Activated T-cell treated with anti-CD3 and anti-CD28 coated beads for 1 hour (primary cell): Measurements from ENCODE around the gene CASP8AP2.
A peak's percentile ranks its signal among the peaks of the same experiment; 100 is the strongest.
"Not testable (repeated sequence)": the region's sequence is repeated elsewhere in the genome, so short reads cannot be mapped to it uniquely, and the experiment has no call there.

Experiments used
- DNase-seq: peaks from one replicate; pipeline ENCODE4 v3.0.0-alpha.2; 2020; ENCODE audit warnings: low read depth

CASP8AP2 gene

DNA sequence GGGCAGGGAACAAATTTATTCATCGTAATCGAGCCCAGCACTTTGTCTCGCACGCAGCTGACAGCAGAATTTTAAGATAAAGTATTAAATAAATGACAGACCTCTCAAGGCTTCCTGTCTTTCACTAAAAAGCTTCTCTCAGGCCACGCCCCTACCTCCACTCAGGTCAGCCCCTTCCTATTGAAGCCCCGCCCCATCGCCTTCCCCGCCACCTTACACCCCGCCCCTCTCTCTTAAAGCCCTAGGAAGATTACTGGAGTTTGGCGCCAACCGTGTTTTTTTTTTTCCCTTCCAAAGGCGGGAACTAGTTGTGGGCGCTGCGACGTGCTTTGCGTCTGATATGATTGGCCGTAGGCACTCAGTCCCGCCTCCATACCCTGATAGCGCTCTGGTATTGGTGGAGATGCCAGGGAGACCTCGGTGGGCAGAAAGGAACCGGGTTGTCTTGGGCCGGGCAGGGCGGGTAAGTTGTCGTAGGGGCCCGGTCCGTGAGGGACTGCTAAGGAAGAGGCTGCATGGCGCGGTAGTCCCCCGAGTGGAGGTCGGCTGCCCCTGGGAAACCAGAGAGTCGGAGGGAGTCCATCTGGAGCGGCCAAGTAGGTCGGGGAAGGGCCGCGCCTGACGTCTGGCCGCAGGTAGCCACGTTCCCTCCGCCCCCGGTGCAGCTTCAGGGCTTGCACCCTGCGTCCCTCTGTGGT lies at the start of gene CASP8AP2:
Gene CASP8AP2 (plus strand): TSS at position 409 of the 698 bp plus-strand sequence.
- DNase-seq: peak; percentile 90

DNA sequence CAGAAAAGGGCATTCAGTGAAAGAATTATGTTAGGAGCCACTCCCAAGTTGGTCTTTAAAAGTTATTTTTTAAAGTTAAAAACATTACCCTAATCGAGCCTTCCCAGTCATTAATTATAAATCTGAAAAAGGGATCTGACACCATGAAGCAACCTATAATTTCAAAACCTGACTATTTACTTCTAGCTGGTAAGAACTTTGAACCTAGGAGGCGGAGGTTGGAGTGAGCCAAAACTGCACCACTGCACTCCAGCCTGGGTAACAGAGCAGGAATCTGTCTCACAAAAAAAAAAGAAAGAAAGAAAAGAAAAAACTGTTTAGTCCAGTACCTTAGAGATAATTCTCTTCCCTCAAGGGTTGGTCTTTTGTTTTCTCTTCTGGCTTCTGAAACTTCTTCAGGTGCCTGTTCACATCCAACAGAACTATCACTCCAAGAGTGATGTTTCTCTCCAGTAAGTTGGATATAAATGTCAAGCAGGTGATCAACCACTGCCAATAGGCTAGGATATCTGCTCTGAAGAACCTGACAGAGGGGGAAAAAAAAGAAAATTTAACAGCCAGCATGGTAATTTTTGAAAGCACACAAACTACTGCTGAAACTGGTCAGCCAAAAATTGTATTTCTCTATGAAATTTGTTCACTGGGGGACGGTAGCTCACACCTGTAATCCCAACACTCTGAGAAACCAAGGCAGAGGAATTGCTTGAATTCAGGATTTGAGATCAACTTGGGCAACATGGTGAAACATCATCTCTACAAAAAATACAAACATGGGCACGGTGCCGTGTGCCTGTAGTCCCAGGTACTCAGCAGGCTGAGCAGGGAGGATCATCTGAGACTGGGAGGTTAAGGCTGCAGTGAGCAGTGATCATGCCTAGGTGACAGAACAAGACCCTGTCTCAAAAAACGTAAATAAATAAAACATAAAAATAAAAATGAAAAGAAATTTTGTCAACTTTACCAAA lies 48.3 kb upstream of the CASP8AP2 start:
- DNase-seq: no peak

DNA sequence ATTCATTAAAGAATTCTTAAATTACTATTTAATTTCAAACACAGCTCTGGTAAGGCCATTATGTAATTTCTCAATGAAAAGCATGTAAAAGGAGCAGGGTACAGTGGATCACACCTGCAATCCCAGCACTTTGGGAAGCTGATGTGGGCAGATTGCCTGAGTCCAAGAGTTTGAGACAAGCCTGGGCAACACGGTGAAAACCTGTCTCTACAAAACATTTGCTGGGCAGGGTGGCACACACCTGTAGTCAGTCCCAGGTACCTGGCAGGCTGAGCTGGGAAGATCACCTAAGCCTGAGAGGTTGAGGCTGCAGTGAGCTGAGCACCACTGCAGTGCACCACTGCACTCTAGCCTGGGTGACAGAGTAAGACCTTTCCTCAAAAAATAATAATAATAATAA lies 47.5 kb upstream of the CASP8AP2 start:
- DNase-seq: no peak

DNA sequence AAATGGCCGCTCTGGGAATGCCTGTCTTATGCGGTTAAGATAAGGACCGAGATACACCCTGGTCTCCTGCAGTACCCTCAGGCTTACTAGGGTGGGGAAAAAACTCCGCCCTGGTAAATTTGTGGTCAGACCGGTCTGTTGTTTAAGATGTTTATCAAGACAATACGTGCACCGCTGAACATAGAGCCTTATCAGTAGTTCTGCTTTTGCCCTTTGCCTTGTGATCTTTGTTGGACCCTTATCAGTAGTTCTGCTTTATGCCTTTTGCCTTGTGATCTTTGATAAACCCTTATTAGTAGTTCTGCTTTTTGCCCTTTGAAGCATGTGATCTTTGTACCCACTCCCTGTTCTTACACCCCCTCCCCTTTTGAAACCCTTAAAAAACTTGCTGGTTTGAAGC lies 46.4 kb upstream of the CASP8AP2 start:
- not testable (repeated sequence) for DNase-seq

DNA sequence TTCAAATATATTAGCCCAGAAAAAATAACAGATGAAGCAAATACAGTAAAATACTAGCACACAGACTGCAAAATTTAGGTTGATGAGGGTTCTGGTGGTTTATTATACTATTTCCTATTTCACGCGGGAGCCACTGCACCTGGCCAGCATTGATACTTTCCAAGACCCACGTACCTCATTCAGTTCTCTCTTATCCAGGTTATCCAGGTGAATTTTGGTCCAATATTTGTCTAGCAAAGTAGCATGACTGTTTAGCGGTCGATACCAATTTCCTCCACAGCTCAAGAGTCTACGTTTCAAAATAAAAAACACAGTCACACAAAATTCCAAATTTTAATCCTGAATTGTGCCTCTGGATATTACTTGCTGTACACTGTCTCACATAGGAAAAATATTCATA lies 44.8 kb upstream of the CASP8AP2 start:
- no peak for DNase-seq

DNA sequence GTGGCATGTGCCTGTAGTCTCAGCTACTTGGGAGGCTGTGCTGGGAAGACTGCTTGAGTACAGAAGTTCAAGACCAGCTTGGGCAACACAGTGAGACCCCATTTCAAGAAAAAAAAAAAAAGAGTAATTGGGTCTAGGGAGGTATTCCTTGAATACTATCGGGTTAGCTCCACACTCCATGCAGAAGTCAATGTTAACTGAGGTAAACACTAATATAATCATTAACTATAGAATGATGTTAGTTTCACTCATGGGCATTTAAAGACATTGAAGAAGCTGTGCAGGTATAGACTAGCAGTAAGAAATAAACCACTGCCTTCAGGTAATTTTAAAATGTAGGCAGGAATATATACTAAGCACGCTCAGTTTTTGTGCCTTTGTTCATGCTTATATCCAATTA lies 42.7 kb upstream of the CASP8AP2 start:
- DNase-seq: no peak

DNA sequence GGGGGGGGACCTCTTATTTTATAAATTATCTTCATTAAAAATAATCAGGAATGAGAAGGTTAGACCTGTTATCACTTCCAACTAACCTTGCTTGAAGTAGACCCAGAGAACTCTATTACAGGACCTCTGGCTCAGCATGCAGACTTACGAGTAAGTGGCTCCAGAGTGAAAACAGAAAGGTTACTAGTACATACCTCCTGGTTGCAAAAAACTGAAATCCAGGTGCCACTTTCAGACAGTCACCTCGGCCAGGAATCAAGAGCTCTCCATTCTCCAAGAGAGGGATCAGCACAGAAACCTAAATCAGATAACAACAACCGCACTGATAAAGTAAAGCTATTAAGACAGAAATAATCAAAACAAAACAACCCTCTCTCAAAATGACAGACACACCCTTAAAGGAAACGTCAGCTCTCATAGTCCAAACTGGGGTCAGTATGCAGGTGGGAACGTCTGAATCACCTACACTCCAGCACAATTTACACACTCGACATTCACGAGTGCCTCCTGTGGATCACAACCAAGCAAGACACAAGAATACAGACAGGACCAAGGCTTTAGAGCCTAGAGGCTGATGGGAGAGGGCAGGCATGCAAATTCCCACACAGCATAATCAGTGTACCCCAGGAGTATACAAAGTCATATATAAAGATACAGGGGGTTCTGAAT lies 41.9 kb upstream of the CASP8AP2 start:
- no peak for DNase-seq

DNA sequence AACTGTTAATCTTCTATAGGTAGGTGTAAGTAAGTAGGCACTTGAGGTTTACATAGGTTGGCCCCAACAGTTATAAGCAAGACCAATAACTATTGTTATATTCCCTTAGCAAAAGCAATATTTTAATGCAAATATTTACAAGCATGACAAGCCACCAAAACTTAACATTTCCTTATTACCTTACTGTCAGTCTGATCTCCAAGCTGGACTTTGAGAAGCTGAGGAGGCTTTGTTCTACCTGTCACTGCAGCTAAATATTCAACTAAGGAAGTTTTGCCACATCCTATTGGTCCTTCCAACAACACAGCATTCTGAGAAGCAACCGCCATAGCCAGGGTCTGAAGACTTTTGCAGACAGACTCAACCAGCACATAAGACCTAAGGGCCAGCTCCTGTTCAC lies 39.7 kb upstream of the CASP8AP2 start:
- no peak for DNase-seq

DNA sequence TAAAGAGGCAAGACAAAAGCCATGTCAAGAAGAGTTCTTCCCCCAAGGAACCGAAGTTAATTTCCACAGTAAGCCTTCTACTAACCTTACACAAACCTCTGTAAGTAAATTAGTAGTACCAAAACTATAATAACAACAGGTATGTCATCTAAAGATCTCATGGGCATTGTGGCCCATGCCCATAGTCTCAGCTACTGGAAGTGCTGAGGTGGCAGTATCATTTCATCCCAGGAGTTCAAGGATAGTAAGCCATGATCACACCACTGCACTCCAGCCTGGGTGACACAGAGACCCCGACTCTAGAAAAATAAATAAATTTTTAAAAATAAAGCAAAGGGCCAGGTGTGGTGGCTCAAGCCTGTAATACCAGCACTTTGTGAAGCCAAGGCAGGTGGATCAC lies 39.3 kb upstream of the CASP8AP2 start:
- no peak for DNase-seq

DNA sequence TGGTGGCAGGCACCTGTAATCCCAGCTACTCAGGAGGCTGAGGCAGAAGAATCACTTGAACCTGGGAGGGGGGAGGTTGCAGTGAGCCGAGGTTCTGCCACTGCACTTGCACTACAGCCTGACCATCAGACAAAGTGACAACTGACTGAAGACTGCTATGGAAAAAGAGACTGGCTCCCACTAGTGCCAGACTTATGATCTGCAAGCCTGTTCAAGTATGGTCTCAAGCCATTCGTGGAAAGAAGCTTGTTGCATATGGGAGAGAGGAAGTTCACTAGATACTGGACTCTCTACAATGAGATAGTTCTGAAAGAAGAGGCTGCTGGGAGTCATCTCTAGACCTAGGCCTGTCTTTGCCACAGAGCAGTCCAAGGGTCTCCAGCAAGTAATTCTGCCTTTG lies 36.8 kb upstream of the CASP8AP2 start:
- DNase-seq: no peak

DNA sequence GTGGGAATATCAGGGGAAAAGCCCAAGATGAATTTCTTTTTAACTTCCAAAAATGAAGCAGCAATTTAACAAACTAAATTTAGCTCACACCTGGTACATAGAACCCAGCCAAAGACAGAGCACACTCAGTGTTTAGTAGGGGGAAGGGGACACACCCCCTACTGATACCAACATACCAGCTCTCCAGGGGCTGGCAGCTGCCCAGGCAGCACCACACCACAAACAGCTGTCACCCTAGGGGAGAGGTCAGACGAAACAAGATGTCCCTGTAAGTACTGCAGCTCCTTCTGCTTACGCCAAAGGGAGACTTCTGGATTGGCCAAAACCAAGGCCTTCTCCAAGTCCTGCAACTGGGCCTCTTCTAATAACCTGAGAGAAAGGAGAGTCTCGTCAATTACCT lies 36.1 kb upstream of the CASP8AP2 start:
- no peak for DNase-seq

DNA sequence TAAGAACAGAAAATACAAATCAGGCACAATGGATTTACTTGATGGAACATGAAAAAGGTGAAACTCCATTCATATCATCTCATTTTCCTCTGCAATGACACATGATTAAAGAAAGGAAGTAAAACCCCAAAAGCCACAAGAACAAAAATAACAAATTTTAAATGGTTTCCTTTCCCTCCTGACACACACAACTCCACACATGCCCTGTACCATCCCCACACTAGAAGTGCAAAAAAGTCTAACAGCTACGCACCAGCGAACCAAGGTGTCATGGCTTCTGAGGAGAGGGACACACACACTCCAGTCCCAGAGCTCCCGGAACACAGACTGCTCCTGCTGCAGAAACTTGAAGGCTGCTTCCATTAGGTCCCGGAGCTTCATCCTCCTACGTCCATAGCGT lies 35.4 kb upstream of the CASP8AP2 start:
- DNase-seq: no peak

DNA sequence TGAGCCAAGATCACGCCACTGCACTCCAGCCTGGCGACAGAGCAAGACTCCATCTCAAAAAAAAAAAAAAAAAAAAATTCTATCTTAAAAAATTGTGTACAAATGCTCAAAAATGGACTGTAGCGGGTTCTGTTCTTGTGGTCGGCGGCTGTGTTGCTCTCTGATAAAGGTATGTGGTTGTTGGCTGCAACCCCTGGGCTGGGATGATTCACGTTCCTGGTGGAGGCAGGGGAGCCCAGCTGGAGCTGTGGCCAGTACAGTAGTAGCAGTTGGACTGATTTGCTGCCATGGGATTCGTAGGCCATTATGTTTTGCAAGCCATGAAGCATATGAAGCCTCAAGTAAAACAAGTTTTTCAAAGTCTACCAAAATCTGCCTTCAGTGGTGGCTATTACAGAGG lies 32.4 kb upstream of the CASP8AP2 start:
- no peak for DNase-seq

DNA sequence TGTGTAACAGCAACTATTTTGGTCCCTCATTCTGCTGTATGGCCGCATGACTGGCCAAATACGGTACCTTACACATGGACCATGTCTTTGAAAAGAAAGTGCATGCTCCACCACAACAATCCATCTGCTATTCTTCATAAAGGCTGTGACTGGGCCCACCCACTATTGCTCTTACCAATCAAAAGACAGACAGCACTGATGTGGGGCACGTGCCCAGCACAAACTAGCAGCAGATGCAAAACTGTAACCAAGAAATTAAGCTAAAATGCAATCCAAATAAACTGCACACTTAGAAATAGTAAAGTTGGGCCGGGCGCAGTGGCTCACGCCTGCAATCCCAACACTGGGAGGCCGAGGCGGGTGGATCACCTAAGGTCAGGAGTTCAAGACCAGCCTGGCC lies 30.6 kb upstream of the CASP8AP2 start:
- no peak for DNase-seq

DNA sequence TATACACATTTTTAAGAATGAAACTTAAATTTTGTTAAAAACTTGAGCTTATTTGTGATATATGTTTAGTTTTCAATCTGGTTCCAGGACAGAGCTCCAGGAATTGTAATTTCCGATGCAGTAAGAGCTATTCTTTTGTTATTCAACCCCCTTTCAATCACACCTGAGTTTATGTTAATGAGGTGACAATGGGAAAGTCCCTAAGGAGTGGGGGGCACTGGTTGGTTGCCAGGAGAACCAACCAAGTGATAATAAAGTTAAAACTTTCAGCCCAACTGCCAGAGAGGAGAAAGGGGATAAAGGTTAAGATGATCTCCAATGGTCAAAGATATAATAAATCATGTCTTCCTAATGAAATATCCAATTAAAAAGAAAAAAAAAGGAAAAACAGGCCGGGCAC lies 29.9 kb upstream of the CASP8AP2 start:
- no peak for DNase-seq

DNA sequence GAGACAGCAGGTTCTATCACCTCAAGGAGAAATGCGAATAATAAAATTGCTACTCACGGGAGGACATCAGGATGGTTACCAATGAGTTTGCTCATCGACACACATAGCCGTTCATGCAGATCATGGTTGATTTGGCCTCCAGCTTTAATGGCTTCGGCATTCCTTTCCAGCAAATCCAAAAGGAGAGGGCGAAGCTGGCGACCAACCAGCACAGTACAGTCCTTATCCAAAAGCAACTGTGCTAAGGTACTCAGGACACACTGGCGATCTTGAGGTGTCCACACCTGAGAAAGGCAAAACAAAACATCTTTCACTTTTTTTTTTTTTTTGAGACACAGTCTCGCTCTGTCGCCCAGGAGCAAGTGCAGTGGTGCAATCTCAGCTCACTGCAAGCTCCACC lies 26.4 kb upstream of the CASP8AP2 start:
- no peak for DNase-seq

DNA sequence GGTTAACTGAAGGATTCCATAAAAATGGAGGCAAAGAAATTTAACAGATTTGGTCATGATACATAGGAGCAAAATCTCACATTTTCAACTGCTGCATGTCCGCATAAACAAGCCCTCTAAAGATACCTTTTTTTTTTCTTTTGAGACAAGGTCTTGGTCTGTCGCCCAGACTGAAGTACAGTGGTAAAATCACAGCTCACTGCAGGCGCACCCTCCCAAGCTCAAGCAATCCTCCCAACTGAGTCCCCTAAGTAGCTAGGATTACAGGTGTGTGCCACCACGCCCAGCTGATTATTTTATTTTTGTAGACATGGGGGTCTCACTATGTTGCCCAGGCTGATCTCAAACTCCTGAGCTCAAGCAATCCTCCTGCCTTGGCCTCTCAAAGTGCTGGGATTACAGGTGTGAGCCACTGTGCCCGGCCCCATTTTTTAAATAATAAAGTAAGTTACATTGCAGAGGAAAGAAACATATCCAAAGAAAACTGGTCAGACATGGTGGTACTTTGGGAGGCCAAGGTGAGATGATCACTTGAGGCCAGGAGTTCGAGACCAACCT lies 23.8 kb upstream of the CASP8AP2 start:
- no peak for DNase-seq

DNA sequence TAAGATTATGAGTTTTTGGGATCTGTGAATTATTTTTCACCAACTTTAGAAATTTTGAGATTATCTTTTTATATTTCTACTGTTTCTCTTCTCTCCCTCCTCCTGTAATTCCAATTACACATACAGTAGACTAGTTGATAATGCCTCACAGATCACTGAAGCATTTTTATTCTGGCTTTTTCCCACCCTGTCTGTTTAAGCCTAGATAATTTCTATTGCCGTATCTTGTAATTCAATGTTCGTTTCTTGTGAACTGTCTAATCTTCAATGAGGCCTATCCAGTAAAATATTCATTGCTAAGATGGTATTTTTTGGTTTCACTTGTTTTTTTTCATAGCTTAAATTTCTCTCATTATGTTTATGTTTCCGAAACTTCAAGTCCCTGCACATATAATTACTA lies 22.1 kb upstream of the CASP8AP2 start:
- no peak for DNase-seq

DNA sequence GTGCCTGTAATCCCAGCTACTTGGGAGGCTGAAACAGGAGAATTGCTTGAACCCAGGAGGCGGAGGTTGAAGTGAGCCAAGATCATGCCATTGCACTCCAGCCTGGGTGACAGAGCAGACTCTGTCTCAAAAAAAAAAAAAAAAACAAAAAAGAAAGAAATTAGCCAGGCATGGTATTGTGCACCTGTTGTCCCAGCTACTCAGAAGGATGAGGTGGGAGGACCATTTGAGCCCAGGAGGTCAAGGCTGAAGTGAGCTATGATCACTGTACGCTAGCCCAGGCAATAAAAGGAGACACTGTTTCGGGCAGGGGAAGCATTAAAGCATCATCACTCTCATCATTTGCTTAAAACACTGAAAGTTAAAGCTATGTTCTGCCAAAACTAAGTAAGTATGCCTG lies 16.3 kb upstream of the CASP8AP2 start:
- not testable (repeated sequence) for DNase-seq

DNA sequence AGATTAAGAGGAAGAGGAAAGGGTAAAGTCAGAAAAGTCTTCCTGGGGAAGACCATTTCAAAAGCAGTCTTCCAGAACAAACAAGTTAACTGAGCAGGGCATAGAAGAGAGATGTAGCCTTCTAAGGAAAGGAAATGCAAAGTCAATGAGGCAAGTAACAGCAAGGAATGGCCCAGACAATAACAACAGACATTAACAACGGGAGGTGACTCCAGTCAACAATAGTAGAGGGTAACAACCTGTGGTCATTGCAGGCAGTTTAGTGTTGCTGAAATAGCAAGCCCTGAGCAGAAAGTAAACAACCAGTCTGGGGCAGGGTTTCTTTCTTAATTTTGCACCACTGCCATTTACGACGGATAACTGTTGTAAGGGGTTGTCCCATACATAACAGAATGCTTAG lies 12.2 kb upstream of the CASP8AP2 start:
- DNase-seq: no peak

DNA sequence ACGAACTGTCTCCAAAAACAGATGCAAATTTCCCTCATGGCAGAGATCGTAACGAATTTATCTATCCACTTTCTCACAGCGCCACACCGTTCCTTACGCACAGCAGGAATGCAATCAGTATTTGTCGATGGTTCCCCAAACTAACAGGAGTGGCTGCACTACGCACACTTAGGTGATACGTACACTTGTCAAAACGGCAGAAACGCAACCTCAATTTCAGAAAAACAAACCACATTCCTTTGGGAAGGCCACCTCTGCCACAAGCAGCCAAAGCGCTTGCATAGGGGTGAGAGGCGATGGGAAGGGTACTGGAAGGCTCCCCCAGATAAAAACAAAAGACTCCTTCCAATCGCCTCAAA lies 10.7 kb upstream of the CASP8AP2 start:
- no peak for DNase-seq

DNA sequence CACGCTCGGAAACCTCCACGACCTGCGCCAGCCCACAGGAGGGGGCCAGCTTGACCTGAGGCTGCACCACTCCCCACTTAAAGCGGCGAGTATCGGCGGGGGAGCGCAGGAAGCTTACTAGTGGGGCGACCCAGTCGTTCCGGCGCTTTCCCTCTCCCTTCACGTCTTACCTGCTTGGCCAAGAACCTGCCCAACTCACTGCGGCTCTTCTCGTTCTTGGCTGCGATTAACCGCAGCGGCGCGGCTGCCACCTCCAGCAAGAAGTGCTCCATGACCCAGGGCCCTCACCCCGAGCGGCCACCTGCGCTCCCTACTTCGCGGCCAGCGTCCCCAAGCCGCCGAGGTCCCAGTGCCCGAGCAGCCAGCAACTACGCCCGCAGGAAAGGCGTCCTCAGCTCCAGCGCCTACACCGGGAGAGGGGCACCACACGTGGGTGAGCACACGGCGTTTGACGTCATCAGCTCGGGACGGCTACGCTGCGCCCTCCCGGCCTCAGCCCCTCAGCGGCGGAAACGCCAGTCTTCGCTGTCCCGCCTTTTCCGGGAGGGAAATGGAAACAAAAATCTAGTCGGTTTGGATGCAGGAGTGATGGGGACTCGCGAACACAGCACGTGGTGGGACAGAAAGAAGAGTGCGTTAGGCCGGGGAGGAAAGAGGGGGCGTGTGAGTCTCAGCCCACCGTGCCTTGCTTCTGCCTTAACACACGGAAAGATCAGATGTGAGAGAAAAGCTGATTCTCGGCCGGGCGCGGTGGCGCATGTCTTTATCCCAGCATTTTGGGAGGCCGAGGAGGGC lies 10.1 kb upstream of the CASP8AP2 start, which contains the start of gene MDN1:
Gene MDN1 (minus strand): TSS at position 459 of the 795 bp plus-strand sequence. CDS start 187 bp downstream, at position 272.
- peak; percentile 72 for DNase-seq
